B cell (primary cell): Measurements from ENCODE around the gene CERS1. TPM values are rescaled to one million over a fixed set of nuclear protein-coding genes. Genes with fewer than 3 reads are reported as not detected.

Experiments
- ATAC-seq: fragments of 200-7000 bp; cut with Tn5 transposase; one replicate; pipeline ENCODE4 v1.10.0; 2021; ENCODE audit warnings: low read depth, mild to moderate bottlenecking, moderate number of reproducible peaks, moderate library complexity
- CTCF ChIA-PET: fragments of 350-600 bp; sonication (Branson Sonifier 250); formaldehyde crosslinking; loops from one replicate; lab custom pipeline; 2021; ENCODE audit warnings: antibody characterized with exemption, inconsistent platforms; lab: Charles Lee
- POLR2A ChIA-PET: fragments of 350-600 bp; sonication (Branson Sonifier 250); formaldehyde crosslinking; loops from one replicate; lab custom pipeline; 2021; ENCODE audit warnings: antibody characterized with exemption; lab: Charles Lee
- DNase-seq: peaks from one replicate; pipeline ENCODE4 v3.0.0; 2013
- H2AFZ ChIP-seq: 2 replicates; pipeline ENCODE4 v1.6.1; 2012; ENCODE audit warnings: mild to moderate bottlenecking, low read depth, low read length; ENCODE audit not compliant: insufficient read depth, poor library complexity, severe bottlenecking
- H3K27ac ChIP-seq, 2 donors: 1 replicate in 1 of 2; 2 replicates in 1 of 2; pipeline ENCODE4 v1.5.1; 2012 to 2013; ENCODE audit warnings: low read length in 2 of 2, mild to moderate bottlenecking in 2 of 2, moderate library complexity in 1 of 2
- H3K27me3 ChIP-seq, 4 experiments: fragments of 200-600 bp in 1 of 4; sonication (generic) in 1 of 4; replicated peaks in 1 of 4; 1 replicate in 2 of 4; 2 replicates in 2 of 4; pipeline versions ENCODE4 v1.6.1 to v1.7.0; 2013 to 2016; ENCODE audit warnings: low read length in 3 of 4, mild to moderate bottlenecking in 2 of 4, mixed read lengths in 1 of 4, moderate library complexity in 1 of 4; ENCODE audit not compliant: insufficient read depth in 4 of 4, control insufficient read depth in 3 of 4; ENCODE audit errors: control extremely low read depth in 1 of 4
- H3K36me3 ChIP-seq, 2 experiments: replicated peaks in 1 of 2; 1 replicate in 1 of 2; 2 replicates in 1 of 2; pipeline versions ENCODE4 v1.6.1 to v1.7.1; 2013; ENCODE audit warnings: low read length in 1 of 2; ENCODE audit not compliant: insufficient read depth in 2 of 2, control insufficient read depth in 1 of 2; ENCODE audit errors: control extremely low read depth in 1 of 2, extremely low read depth in 1 of 2
- H3K4me1 ChIP-seq, 2 donors: fragments of 200-600 bp in 1 of 2; sonication (generic) in 1 of 2; 1 replicate in 1 of 2; 2 replicates in 1 of 2; pipeline versions ENCODE4 v1.5.1 to v1.6.1; 2013 to 2017; ENCODE audit warnings: low read length in 2 of 2; ENCODE audit not compliant: control insufficient read depth in 2 of 2, insufficient read depth in 2 of 2
- H3K4me2 ChIP-seq: replicated peaks from 2 replicates; pipeline ENCODE3; 2012; ENCODE audit warnings: mild to moderate bottlenecking, low read depth, low read length; ENCODE audit not compliant: poor library complexity, severe bottlenecking
- H3K4me3 ChIP-seq, 5 experiments: fragments of 200-600 bp in 1 of 5; sonication (generic) in 1 of 5; 1 replicate in 3 of 5; 2 replicates in 2 of 5; pipeline versions ENCODE4 v1.5.1 to v1.7.0; 2011 to 2016; ENCODE audit warnings: low read length in 4 of 5, mild to moderate bottlenecking in 4 of 5, low read depth in 2 of 5, control low read depth in 1 of 5, moderate library complexity in 1 of 5; ENCODE audit not compliant: insufficient read depth in 1 of 5; ENCODE audit errors: control extremely low read depth in 1 of 5, extremely low read depth in 1 of 5
- H3K79me2 ChIP-seq: fragments of 200-600 bp; sonication (generic); one replicate; pipeline ENCODE4 v1.6.0; 2016; ENCODE audit warnings: low read length; ENCODE audit not compliant: control insufficient read depth, insufficient read depth
- H3K9ac ChIP-seq: fragments of 200-600 bp; sonication (generic); 2 replicates; pipeline ENCODE4 v1.6.1; 2017; ENCODE audit warnings: mild to moderate bottlenecking, low read length, moderate library complexity
- H3K9me3 ChIP-seq, 3 donors: one replicate each; pipeline versions ENCODE4 v1.6.1 to v1.7.1; 2013; ENCODE audit warnings: low read length in 2 of 3; ENCODE audit not compliant: control insufficient read depth in 2 of 3, insufficient read depth in 1 of 3; ENCODE audit errors: control extremely low read depth in 1 of 3
- H4K20me1 ChIP-seq: 2 replicates; pipeline ENCODE4 v1.6.0; 2012; ENCODE audit warnings: mild to moderate bottlenecking, low read length; ENCODE audit not compliant: insufficient read depth, control insufficient read depth, poor library complexity, severe bottlenecking
- H3K27ac Mint-ChIP-seq: one replicate; pipeline ENCODE4 v1.8.0; 2021; ENCODE audit warnings: mixed read lengths
- H3K27me3 Mint-ChIP-seq: one replicate; pipeline ENCODE4 v1.8.0; 2021; ENCODE audit warnings: mixed read lengths
- H3K4me1 Mint-ChIP-seq: one replicate; pipeline ENCODE4 v1.8.0; 2021; ENCODE audit warnings: mixed read lengths
- H3K4me3 Mint-ChIP-seq: one replicate; pipeline ENCODE4 v1.8.0; 2021; ENCODE audit warnings: mixed read lengths
- H3K9me3 Mint-ChIP-seq: one replicate; pipeline ENCODE4 v1.8.0; 2022; ENCODE audit warnings: mixed read lengths; ENCODE audit not compliant: insufficient read depth
- EZH2 ChIP-seq: IDR thresholded peaks from 2 replicates; pipeline ENCODE4 v1.6.1; 2012; ENCODE audit warnings: borderline replicate concordance, low read depth, mild to moderate bottlenecking, moderate library complexity, low read length; ENCODE audit not compliant: insufficient read depth, poor library complexity, severe bottlenecking
- WGBS: methylation state at CpG from one replicate; pipeline ENCODE4 v1.1.5; 2013; ENCODE audit warnings: missing lambda C conversion rate; ENCODE audit not compliant: insufficient coverage; 5-methylcytosine and 5-hydroxymethylcytosine counted together
- intact Hi-C: fragments of 100-400 bp; cut with micrococcal nuclease; formaldehyde crosslinking; loops from one replicate; pipeline ENCODE4 v1.10.0; 2022
- polyA plus RNA-seq: library from polyadenylated mRNA; depleted of rRNA; stranded (reverse); fragments of >200 nt; gene quantifications from 2 replicates; pipeline ENCODE4 v1.2.3, GENCODE V29; 2012
- total RNA-seq, 2 donors: library from RNA; stranded (reverse); fragments of 120-200 nt in 1 of 2; gene quantifications; 1 replicate in 1 of 2; 2 replicates in 1 of 2; pipeline versions ENCODE4 v1.2.3 to v1.2.4, GENCODE V29; 2013 to 2022
- TF ChIP-seq, protein P1 (sequence below): fragments of 200-600 bp; IDR thresholded peaks from one replicate; pipeline ENCODE4 v1.8.0; 2022; ENCODE audit warnings: antibody characterized with exemption, mild to moderate bottlenecking

The CERS1 gene
- total and polyA plus RNA-seq, 2 donors (not counting 1 experiment from before 2014, with no cell fraction given) = not detected

DNA sequence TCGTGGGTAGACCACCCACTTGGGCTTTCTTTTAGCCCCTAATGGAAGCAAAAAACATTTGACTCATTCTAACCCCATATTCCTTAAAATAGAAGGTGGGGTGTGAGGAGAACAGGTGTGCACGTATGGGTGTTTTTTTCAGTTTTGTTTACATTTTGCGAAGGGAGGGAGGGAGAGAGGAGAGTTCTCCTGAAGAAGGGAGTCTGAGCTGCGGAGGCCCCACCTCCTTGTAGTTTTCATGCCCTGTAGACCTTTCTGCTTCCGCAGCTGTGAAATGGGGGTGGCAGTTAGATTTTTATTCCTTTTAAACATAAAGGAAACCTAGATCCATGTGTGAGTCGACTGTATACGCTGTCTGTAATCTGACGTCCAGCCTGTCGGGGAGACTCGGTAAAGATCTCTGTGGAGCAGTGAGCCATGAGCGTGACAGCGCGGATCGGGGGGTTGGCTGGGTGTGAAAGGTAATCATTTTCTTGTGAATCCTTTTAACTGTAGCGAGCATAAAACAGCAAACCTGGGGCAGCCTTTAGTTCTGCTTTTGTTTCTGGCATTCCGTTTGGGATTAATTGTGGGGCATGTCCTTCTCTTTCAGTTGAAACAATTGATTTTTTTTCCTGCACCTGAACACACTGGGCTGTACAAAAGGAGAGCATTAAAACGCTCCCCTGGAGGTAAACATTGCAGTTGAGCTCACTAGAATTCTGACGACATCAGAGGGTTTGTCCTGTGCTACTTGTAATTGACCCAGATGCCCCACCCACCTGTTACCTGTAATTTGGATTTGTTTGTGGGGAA, 61.9 kb downstream of the CERS1 start:
- peaks cover 68% of the 10 kb centered on the region for H4K20me1 ChIP-seq

More for the DNA sequence above, 61.9 kb downstream of the CERS1 start:
- peak overlapping the region; percentile 21 to 82 (median 63) for H3K4me3 ChIP-seq
- H3K36me3 ChIP-seq = peaks cover 9 to 31% of the 10 kb centered on the region in 2 experiments
- peaks cover 72% of the 10 kb centered on the region for H3K79me2 ChIP-seq
- ChIA-PET CTCF (interaction anchor here (1.0 to 6.1 kb wide), 3 partner anchors 13 to 355 kb away, joined by 3 to 41 read pairs (median 4); no protein-coding TSS in a partner anchor), POLR2A (no interaction called here)
- peak overlapping the region; percentile 37 for H3K27ac Mint-ChIP-seq
- TF ChIP-seq, protein P1, sequence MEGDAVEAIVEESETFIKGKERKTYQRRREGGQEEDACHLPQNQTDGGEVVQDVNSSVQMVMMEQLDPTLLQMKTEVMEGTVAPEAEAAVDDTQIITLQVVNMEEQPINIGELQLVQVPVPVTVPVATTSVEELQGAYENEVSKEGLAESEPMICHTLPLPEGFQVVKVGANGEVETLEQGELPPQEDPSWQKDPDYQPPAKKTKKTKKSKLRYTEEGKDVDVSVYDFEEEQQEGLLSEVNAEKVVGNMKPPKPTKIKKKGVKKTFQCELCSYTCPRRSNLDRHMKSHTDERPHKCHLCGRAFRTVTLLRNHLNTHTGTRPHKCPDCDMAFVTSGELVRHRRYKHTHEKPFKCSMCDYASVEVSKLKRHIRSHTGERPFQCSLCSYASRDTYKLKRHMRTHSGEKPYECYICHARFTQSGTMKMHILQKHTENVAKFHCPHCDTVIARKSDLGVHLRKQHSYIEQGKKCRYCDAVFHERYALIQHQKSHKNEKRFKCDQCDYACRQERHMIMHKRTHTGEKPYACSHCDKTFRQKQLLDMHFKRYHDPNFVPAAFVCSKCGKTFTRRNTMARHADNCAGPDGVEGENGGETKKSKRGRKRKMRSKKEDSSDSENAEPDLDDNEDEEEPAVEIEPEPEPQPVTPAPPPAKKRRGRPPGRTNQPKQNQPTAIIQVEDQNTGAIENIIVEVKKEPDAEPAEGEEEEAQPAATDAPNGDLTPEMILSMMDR = no peak
- no peak for TF ChIP-seq EZH2
- WGBS = 38% methylated on average over 14 of the region's 18 CpGs
- H3K9ac ChIP-seq = peak overlapping the region; percentile 81
- peak overlapping the region; percentile 88 for H3K4me2 ChIP-seq
- H3K27me3 ChIP-seq = no peaks in the 10 kb centered on the region
- intact Hi-C loops = loop anchor here (1.0 to 5.0 kb wide), 5 partner anchors 13 to 632 kb away; partner anchors contain the start of genes COPE, DDX49 and RAB3A
- no peaks in the 10 kb centered on the region for H3K27me3 Mint-ChIP-seq
- DNase-seq = no peak
- no peak for ATAC-seq
- peak overlapping the region in 1 of 2 donors; percentile 49 for H3K27ac ChIP-seq
- no peak overlapping the region for H2AFZ ChIP-seq
- H3K9me3 ChIP-seq = no peaks in the 10 kb centered on the region
- peak overlapping the region; percentile 91 for H3K4me3 Mint-ChIP-seq
- peaks cover 34 to 48% of the 10 kb centered on the region in 2 donors for H3K4me1 ChIP-seq
- no peaks in the 10 kb centered on the region for H3K9me3 Mint-ChIP-seq
- peaks cover 55% of the 10 kb centered on the region for H3K4me1 Mint-ChIP-seq
